Measurements from ENCODE around the gene PRR23A.
A peak's percentile ranks its signal among the peaks of the same experiment; 100 is the strongest.

PRR23A gene

DNA sequence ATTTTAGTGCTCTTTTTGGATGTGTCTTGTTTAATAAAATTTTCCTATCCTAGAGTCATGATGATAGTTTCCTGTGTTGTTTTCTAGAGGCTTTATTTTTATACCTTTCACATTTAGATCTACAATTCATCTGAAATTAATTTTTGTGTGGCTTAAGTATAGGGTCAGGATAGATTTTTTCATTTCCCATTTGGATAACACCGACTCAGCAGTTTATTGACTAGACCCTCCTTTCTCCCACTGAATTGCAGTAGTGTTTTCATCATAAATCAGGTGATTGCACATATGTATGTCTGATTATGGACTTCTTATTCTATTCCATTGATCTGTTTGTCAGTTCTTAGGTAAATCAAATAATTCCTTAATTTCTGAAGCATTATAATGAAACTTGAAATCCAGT lies 10.4 kb downstream of the PRR23A start:
- peaks cover 14% of the 10 kb centered on the region for H3K27me3 Mint-ChIP-seq
- no peak overlapping the region for H3K27ac Mint-ChIP-seq
- H3K4me3 Mint-ChIP-seq: no peak overlapping the region
- DNase-seq (no peak), ATAC-seq (no peak)
- H3K36me3 Mint-ChIP-seq (ENCODE audit: low read depth): no peaks in the 10 kb centered on the region
- H3K9me3 Mint-ChIP-seq: peaks cover under 1% of the 10 kb centered on the region
- H3K4me1 Mint-ChIP-seq: no peaks in the 10 kb centered on the region

DNA sequence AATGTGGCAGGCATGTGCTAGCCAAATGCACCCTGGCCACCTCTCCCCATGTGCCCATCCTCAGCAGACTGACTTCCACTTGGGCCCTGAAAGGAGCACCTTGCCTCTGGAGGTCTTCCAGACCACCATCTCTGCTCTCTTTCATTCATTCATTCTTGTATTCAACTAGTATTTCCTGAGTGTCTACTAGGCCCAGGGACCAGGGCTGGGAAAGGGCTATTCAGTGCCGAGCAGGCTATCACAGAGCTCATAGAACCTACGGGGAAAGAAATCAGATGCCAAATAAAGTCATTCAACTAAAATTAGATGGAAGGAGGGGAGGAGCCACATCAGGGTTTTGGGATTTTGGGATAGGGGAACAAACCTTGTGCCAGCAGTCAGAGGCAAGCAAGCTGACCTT lies 18.9 kb downstream of the PRR23A start:
- DNase-seq (no peak), ATAC-seq (no peak)
- H3K27me3 Mint-ChIP-seq: peaks cover 2% of the 10 kb centered on the region
- no peaks in the 10 kb centered on the region for H3K4me1 Mint-ChIP-seq
- H3K36me3 Mint-ChIP-seq (ENCODE audit: low read depth): no peaks in the 10 kb centered on the region
- no peak overlapping the region for H3K27ac Mint-ChIP-seq
- no peaks in the 10 kb centered on the region for H3K9me3 Mint-ChIP-seq
- H3K4me3 Mint-ChIP-seq: no peak overlapping the region

DNA sequence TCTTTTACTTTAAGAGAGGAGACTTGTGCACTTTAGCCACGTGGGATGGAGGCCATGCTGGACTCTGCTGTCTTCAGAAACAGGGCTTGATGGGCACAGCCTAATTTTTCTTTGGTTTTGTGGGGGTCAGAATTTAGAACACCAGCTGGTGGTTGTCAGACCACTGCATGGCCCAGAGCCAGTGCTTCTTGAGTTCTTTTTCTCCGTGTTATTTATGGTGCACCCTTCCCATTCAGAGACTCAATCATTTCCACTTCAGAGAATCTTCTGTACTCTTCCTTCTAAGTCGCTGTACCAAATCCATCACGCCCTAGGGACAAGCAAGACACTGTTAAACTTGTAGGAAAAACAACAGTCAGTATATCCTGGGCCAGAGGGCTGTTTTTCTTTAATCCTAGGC lies 20.1 kb downstream of the PRR23A start:
- H3K27ac Mint-ChIP-seq: no peak overlapping the region
- H3K36me3 Mint-ChIP-seq (ENCODE audit: low read depth): no peaks in the 10 kb centered on the region
- peaks cover 2% of the 10 kb centered on the region for H3K27me3 Mint-ChIP-seq
- DNase-seq (no peak), ATAC-seq (no peak)
- H3K4me3 Mint-ChIP-seq: no peak overlapping the region
- H3K4me1 Mint-ChIP-seq: no peaks in the 10 kb centered on the region
- no peaks in the 10 kb centered on the region for H3K9me3 Mint-ChIP-seq

DNA sequence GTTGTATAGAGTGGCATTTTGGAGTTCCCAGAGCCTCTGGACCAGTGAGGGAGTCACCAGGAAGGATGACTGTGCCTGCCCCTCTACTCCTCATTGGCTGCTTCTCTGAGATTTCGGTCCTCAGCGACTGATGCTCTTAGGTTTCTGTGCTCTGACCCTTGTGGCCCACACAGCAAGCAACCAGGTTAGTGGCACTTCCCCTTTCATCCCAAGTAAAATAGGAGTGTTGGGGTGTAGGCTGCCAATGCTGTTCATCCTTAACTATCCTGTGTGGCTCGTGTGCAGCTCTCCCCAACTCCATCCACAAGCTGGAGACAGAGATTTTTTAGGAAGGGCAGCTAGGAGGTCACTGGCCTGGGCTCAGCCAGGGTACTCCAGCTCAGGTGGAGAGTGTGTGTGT lies 21.3 kb downstream of the PRR23A start:
- ATAC-seq (no peak), DNase-seq (no peak)
- H3K4me3 Mint-ChIP-seq: no peak overlapping the region
- no peaks in the 10 kb centered on the region for H3K36me3 Mint-ChIP-seq (ENCODE audit: low read depth)
- no peaks in the 10 kb centered on the region for H3K9me3 Mint-ChIP-seq
- H3K27me3 Mint-ChIP-seq: peaks cover 7% of the 10 kb centered on the region
- no peak overlapping the region for H3K27ac Mint-ChIP-seq
- H3K4me1 Mint-ChIP-seq: no peaks in the 10 kb centered on the region

DNA sequence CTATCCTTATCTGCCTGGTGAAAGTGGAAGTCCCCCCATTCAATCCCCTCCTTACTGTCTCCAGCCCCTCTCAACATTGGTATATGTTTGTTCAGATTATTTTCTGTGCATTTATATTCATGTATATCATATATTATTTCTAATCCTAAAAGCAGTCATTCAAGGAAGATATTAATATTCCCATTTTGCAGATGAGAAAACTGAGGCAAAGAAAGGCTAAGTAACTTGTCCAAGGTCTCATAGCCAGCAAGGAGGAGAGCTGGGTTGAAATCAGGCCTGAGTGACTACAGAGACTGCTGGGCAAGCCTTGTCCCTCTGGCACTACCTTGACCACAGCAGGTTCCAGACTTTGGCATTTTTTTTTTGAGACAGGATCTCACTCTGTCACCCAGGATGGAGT lies 30.0 kb downstream of the PRR23A start:
- no peak overlapping the region for H3K27ac Mint-ChIP-seq
- peaks cover 11% of the 10 kb centered on the region for H3K27me3 Mint-ChIP-seq
- no peaks in the 10 kb centered on the region for H3K9me3 Mint-ChIP-seq
- no peak overlapping the region for H3K4me3 Mint-ChIP-seq
- H3K36me3 Mint-ChIP-seq (ENCODE audit: low read depth): no peaks in the 10 kb centered on the region
- DNase-seq: no peak
- ATAC-seq: no peak
- H3K4me1 Mint-ChIP-seq: no peaks in the 10 kb centered on the region

DNA sequence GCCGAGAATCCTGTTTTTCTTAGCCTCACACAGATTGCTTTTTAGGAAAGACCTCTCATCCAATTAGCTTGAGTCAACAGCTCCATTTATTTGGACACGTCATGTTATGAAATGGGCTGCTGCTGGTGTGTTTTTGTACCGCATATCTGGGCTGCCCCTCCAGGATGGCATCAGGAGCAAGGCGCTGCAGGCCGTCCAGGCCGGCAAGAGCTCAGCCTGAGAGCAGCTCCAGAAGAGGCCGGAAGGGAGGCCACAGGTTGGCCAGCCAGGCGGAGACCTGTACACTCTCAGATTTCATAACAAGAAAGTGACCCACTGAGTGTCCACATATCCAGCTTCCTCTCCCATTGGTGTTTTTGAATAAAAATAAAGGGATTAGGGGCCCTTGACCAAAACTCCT lies 30.7 kb downstream of the PRR23A start:
- Mint-ChIP-seq H3K9me3 (no peaks in the 10 kb centered on the region), H3K27me3 (peaks cover 10% of the 10 kb centered on the region), H3K27ac (no peak overlapping the region), H3K36me3 (ENCODE audit: low read depth) (no peaks in the 10 kb centered on the region), H3K4me3 (no peak overlapping the region), H3K4me1 (no peaks in the 10 kb centered on the region)
- DNase-seq: no peak
- ATAC-seq: no peak

DNA sequence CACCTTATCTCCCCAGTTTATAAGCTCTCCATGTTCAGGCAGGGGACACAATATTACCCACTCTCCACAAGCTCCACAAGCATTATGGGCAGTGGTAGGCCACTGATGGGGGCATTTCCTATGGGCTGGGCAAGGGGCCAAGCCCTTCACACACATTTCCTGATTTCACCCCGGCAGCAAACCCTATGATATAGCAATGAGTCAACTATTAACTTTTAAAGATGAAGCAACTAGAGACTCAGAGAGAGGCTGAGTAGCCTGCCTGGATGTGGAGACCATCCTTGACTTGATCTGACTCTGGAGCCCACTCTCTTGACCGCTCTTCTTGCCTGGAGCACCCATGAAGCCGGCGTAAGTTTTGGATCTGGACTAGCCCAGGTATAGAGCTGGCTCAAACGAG lies 31.6 kb downstream of the PRR23A start:
- no peak for DNase-seq
- Mint-ChIP-seq H3K27ac (no peak overlapping the region), H3K27me3 (peaks cover 6% of the 10 kb centered on the region), H3K4me3 (no peak overlapping the region), H3K36me3 (ENCODE audit: low read depth) (no peaks in the 10 kb centered on the region), H3K4me1 (no peaks in the 10 kb centered on the region), H3K9me3 (no peaks in the 10 kb centered on the region)
- ATAC-seq: no peak

DNA sequence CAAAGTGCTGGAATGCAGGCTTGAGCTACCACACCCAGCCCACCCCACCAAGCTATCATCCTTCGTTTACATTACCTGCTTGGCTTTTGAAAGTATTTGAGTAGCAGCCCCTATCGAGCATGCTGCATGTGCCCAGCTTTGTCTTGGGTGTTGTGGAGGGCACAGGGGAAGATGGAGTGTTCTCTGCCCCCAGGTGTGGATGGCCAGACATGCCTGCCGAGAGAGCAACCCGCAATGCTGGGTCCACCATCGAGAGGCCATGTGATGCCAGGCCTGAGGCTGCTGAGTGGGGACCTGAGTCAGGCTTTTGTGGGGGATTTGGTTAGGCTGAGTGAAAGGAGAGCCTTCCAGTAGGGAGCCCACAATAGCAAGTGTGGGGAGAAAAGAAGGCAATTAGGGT lies 33.1 kb downstream of the PRR23A start:
- no peaks in the 10 kb centered on the region for H3K36me3 Mint-ChIP-seq (ENCODE audit: low read depth)
- DNase-seq: no peak
- ATAC-seq: no peak
- no peak overlapping the region for H3K4me3 Mint-ChIP-seq
- H3K27ac Mint-ChIP-seq: no peak overlapping the region
- peaks cover 5% of the 10 kb centered on the region for H3K27me3 Mint-ChIP-seq
- no peaks in the 10 kb centered on the region for H3K4me1 Mint-ChIP-seq
- no peaks in the 10 kb centered on the region for H3K9me3 Mint-ChIP-seq

DNA sequence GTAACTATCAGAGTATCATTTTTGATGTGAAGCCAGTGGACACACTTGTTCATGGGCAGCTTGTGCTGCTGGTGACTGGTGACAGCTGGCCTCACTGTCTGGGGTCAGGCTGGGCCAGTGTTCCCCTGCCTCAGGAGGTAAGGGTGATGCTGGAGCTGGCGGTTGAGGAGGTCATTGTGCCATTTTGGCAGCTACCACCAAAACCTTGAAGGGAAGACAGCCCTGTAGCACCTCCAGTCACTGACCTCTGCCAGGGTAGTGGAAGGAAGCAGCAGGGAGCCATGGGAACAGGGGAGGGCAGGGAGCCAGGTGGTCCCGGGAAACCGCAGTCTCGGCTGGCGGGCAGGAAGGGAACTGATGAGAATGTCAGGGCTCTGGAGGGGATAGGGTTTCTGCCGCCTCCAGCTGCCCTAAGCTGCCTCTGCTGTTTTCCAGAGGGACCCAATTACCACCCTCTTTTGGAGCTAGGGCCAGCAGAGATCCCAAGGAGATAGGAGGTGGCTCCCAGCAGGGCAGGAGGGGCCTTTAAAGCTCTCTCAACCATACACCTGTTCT lies 34.2 kb downstream of the PRR23A start:
- no peak overlapping the region for H3K27ac Mint-ChIP-seq
- H3K36me3 Mint-ChIP-seq (ENCODE audit: low read depth): no peaks in the 10 kb centered on the region
- DNase-seq (no peak), ATAC-seq (no peak)
- H3K27me3 Mint-ChIP-seq: peaks cover 8% of the 10 kb centered on the region
- no peaks in the 10 kb centered on the region for H3K4me1 Mint-ChIP-seq
- no peak overlapping the region for H3K4me3 Mint-ChIP-seq
- peaks cover 3% of the 10 kb centered on the region for H3K9me3 Mint-ChIP-seq

DNA sequence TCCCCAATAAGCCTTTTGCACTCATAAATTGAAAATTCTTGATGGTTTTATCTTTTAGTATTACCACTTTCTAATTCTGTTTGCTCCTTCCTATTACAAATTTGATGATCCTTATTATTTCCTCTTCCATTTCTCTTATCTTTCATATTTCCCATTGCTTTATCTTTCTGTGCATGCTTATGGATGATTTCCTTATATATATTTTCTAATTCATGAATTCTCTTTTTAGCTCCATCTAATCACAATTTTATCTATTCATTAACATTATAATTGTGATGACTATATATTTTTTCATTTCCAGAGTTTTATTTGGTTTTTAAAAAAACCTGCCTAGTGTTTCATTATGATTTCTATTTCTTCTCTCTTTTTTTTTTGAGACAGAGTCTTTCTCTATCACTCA lies 41.1 kb downstream of the PRR23A start:
- peaks cover 9% of the 10 kb centered on the region for H3K4me1 Mint-ChIP-seq
- H3K27ac Mint-ChIP-seq: no peak overlapping the region
- DNase-seq (no peak), ATAC-seq (no peak)
- H3K4me3 Mint-ChIP-seq: no peak overlapping the region
- peaks cover 2% of the 10 kb centered on the region for H3K36me3 Mint-ChIP-seq (ENCODE audit: low read depth)
- H3K9me3 Mint-ChIP-seq: peaks cover 19% of the 10 kb centered on the region
- peaks cover 49% of the 10 kb centered on the region for H3K27me3 Mint-ChIP-seq

DNA sequence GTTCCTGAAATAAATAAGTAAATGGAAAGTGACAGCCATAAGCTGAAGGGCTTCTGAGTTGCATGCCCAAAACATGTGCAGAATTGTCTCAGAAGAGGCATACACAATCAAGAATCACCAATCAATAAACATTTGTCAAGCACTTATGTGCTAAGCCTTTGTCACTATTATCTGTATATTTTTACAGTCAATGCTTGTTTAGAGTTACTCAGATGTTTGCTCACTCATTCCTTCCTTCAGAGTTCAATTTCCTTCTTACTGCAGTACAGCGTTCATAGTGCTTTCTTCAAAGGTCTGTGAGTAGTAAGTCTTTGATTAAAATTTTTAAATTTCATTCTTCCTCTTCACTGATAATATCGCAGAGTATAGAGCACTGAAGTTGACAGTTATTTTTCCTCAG lies 41.8 kb downstream of the PRR23A start:
- Mint-ChIP-seq H3K36me3 (ENCODE audit: low read depth) (peaks cover 2% of the 10 kb centered on the region), H3K27me3 (peaks cover 54% of the 10 kb centered on the region), H3K4me1 (peaks cover 9% of the 10 kb centered on the region), H3K9me3 (peaks cover 19% of the 10 kb centered on the region), H3K27ac (no peak overlapping the region), H3K4me3 (no peak overlapping the region)
- DNase-seq: no peak
- ATAC-seq: no peak

DNA sequence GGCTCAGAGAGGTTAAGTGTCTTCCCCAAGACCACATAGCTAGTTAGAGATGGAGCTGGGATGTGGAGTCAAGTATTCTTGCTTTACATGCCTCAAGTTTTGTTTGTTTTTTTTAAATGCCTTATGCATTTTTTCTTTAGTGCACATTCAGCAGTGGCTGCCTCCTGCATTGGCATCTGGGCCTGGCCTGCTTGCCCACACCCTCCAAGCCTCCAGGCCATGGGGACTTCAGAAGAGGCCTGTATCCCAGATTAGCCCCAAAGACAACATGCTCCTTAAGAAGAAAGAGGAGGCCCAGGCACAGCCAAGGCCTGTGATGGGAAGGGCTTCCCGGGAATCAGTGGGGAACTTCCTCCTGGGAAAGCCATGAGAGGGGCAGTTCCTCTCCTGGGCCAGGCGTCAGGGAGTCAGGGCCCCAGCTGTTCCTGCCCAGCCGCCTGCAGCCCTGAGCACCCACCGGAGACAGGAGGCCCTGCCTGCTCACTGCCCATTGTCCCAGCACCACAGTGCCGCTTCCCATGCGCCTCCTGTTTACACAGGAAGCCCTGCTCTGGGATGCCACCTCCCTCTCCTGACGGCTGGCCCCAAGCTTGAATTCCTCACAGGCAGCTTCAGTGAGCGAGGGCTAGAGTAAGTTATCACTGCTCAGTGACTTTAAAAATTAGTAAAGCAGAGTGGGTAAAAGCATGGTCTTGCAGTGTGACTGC lies 43.1 kb downstream of the PRR23A start:
- Mint-ChIP-seq H3K4me3 (no peak overlapping the region), H3K9me3 (peaks cover 19% of the 10 kb centered on the region), H3K36me3 (ENCODE audit: low read depth) (peaks cover 2% of the 10 kb centered on the region), H3K4me1 (peaks cover 9% of the 10 kb centered on the region), H3K27ac (no peak overlapping the region), H3K27me3 (peaks cover 65% of the 10 kb centered on the region)
- ATAC-seq (no peak), DNase-seq (no peak)

DNA sequence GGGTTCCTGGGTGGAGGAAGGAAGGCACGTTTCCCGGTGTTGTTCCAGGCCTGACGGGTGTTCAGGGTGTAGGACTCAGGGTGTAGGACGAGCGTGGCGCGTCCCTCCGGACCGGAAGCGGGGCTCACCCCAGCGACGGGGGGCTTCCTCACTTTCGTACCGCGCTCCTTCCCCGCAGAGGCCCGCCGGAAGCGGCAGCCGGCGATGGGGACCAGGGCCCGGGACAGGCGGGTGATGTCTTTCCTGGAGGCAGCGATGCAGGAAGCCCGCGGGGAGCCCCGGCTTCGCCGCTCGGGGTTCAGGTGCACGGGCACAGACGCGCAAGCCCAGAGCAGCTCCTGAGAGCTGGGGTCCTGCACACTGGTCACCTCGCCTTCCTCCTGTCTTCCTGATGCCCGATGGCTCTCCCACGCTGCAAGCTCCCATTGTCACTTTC lies 45.6 kb downstream of the PRR23A start:
- peaks cover 2% of the 10 kb centered on the region for H3K36me3 Mint-ChIP-seq (ENCODE audit: low read depth)
- no peak for ATAC-seq
- no peak overlapping the region for H3K27ac Mint-ChIP-seq
- peak overlapping the region; percentile 59 for H3K4me3 Mint-ChIP-seq
- H3K27me3 Mint-ChIP-seq: peaks cover 61% of the 10 kb centered on the region
- DNase-seq: no peak
- peaks cover 9% of the 10 kb centered on the region for H3K4me1 Mint-ChIP-seq
- H3K9me3 Mint-ChIP-seq: peaks cover 8% of the 10 kb centered on the region

Measured in activated naive CD8-positive, alpha-beta T cell treated with anti-CD3 and anti-CD28 coated beads, Interleukin-2, amount 50 U/mL, for 24 hours (primary cell).